HepG2 (cell line): ENCODE measurements around the gene ITCH. TPM values are rescaled to one million over a fixed set of nuclear protein-coding genes. Genes with fewer than 3 reads are reported as not detected.

ENCODE experiments used
- NFYB ChIP-seq: sonication (generic); formaldehyde crosslinking; IDR thresholded peaks from 2 replicates; pipeline ENCODE4 v1.4.0; 2020; ENCODE audit warnings: missing genetic modification reagents
- TEAD3 ChIP-seq: optimal IDR thresholded peaks from 2 replicates; pipeline ENCODE3; 2016; ENCODE audit warnings: borderline replicate concordance
- ZNF407 ChIP-seq: sonication (generic); formaldehyde crosslinking; IDR thresholded peaks from one replicate; pipeline ENCODE4 v1.5.1; 2020; ENCODE audit warnings: mild to moderate bottlenecking, missing genetic modification reagents; ENCODE audit errors: not compliant biosample characterization
- ZNF563 ChIP-seq: sonication (generic); formaldehyde crosslinking; IDR thresholded peaks from 2 replicates; pipeline ENCODE4 v1.8.0; 2022; ENCODE audit warnings: mild to moderate bottlenecking, moderate library complexity, missing genetic modification reagents
- ZNF572 ChIP-seq: sonication (generic); formaldehyde crosslinking; IDR thresholded peaks from 2 replicates; pipeline ENCODE4 v1.5.1; 2020; ENCODE audit warnings: mild to moderate bottlenecking, missing genetic modification reagents
- ZNF770 ChIP-seq: sonication (generic); formaldehyde crosslinking; IDR thresholded peaks from 2 replicates; pipeline ENCODE4 v1.5.0; 2020; ENCODE audit warnings: mild to moderate bottlenecking, missing genetic modification reagents
- polyA plus RNA-seq, 8 experiments: library from polyadenylated mRNA; depleted of rRNA in 3 of 8; stranded (reverse) in 7 of 8; unstranded in 1 of 8; fragments of >200 nt; fragmentation: Illumina TruSeq in 4 of 8; extraction: Trizol in 4 of 8; gene quantifications; 2 replicates each; pipeline versions ENCODE4 v1.2.1 to v1.2.3, GENCODE V29; 2011 to 2016; ENCODE audit warnings: low read depth in 4 of 8, missing spikeins in 1 of 8, mixed read lengths in 1 of 8; ENCODE audit not compliant: insufficient read depth in 1 of 8
- total RNA-seq, 5 experiments: library from RNA; depleted of rRNA; stranded (reverse); fragments of >200 nt; fragmentation: Illumina TruSeq; extraction: Trizol; gene quantifications; 2 replicates each; pipeline ENCODE4 v1.2.3, GENCODE V29; 2016; ENCODE audit warnings: low read depth in 1 of 5

ITCH gene
- total and polyA plus RNA-seq, 2 of the 13 experiments (the other 11 are each of a cell fraction or from before 2014, with no cell fraction given): 20.5 to 112 TPM

- TF ChIP-seq ZNF407 (CRISPR knock-in tag): no peak
- TF ChIP-seq TEAD3 (CRISPR knock-in tag): no peak
- peak; percentile 58; the same call in 1 of the 2 replicates for TF ChIP-seq ZNF563 (CRISPR knock-in tag)
- no peak for TF ChIP-seq ZNF572 (CRISPR knock-in tag)
- TF ChIP-seq ZNF770: 0 out of 2 replicates have a peak, but pooled peaks have one; percentile 15
- no peak for TF ChIP-seq NFYB (CRISPR knock-in tag)
Observed at GRCh38 chr20:34333786-34334185, 29.3 kb upstream of the ITCH start (continued).
